ENCODE results near the gene RASAL3.
A peak's percentile ranks its signal among the peaks of the same experiment; 100 is the strongest.
"Not testable (repeated sequence)": the region's sequence is repeated elsewhere in the genome, so short reads cannot be mapped to it uniquely, and the experiment has no call there.

RASAL3 gene

DNA sequence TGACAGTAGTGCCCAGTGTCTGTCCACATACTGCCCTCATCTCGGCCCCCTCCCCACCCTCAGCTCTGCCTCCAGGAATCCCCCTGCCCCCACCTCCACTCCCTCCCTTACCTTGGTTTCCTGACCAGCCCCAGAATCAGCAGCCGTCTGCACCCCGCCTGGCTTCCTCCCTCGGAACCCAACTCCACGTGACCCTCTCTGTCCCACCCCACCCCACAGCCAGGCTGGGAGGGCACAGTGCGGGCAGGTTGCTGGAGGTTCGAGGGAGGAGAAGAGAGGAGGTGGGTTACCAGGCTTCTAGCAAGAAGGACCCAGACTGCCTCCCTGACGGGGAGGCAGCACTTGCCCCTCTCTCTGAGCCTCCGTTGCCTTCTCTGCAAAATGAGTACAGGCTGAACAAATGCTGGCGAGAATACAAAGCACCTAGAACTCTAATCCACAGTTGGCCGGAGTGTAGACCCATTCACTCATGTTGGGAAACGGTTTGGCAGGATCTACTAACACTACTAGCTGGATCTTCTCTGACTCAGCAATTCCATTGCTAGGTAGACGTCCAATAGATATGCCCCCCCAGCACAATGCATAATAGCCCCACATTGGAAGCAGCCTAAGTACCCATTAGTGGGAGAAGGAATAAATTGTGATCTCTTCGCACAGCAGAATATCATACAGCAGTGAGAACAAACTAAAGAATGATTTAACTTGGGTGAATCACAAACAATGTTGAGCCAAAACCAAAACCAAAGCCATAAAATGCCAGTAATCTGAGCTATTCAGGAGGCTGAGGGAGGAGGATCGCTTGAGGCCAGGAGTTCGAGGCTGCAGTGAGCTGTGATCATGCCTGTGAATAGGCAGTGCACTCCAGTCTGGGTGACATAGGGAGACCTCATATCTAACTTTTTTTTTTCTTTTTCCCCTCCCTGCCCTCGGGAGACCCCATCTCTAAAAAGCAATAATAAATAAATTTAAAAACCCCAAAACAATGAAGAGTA, at the start of gene RASAL3:
Gene RASAL3 (minus strand): TSS at position 151 of the 992 bp plus-strand sequence. CDS start 186 bp downstream, outside the sequence.
- peak; percentile 27 for DNase-seq

DNA sequence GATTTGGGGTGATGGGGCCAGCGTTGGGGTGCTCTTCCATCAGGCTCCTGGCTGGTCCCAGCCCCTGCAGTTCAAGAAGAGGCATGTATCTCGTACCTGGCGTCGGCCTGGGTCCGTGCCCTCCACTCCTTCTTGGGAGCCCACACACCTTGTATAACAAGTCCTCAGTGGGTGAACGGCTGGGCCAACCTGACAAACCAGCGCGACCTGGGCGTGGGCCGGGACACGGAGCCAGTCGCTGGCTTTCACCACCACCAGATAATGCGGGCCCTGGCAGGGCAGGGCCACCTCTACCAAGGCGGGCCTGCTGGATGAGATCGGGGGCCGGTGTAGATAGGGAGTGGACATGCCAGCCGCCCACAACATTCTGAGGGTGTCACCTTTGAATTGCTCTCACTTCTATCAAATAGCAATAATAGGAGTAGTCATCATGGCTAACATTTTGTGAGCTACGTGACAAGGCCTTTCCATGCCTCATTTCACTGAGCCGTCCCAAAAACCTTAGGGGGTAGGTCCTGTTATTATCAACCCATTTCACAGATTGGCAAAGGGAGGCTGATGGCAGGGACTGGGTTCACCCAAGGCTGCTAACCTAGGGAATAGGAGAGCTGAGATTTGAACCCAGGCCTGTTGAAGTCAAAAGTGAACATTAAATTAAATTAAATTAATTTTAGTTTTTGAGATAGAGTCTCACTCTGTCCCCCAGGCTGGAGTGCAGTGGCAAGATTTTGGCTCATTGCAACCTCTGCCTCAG, 47.5 kb upstream of the RASAL3 start:
- DNase-seq, result no peak

DNA sequence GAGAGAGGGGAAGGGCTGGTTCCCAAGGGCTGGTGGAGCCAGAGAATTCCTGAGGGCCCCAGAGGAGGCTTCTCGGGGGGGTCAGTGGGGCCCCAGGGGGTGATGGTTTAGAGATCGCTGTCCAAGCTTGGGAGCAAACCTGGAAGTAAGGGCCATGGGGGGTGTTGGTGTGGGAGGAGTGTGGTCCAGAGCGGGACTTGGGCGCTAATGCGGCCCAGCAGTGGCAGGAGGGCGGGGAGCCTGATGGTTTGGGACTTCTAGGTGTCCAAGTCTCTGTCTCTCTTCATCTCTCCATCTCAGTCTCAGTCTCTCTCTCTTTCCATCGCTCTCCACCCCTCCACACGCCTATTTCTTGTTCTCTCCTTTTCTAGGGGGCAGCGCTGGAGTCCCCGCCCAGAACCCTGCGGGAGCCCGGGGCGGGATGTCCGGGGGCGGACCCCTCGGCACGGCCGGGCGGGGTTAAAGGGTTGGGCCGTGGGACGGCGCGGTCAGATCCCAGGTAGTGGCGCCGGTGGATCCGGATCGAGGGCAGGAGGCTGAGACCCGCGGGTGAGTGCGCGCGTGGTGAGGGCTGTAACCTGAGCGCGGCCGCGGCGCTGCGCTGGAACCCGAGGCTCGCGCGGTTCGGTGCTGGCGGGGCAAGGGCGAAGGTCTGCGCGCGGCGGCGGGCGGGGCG, 43.8 kb upstream of the RASAL3 start, which contains the start of gene CYP4F22:
Gene CYP4F22 (plus strand): TSS at position 491 of the 676 bp plus-strand sequence. CDS start 16,812 bp downstream, outside the sequence.
- no peak for DNase-seq

- no peak for DNase-seq
Measured at GRCh38 chr19:15507068-15508034, 43.0 kb upstream of the RASAL3 start.

- no peak for DNase-seq
Measured at GRCh38 chr19:15506074-15506571, 41.8 kb upstream of the RASAL3 start.

DNA sequence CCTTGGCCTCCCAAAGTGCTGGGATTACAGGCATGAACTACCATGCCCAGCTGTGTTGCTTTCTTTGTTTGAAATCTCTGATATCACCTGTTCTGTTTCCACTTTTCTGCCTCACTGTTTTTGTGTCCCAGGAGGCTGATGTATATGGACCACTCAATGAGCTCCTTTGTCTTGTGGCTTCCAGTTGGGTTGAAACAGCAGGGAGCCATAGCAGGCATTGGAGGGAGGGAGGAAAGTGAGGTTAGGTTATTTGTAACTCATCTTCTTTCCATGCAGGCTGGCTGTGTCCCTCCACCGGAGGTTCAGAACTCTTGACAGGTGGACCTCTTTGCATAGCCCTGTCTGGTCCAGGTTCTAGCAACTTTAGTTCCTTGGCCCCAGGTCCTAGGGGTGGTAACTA, 37.9 kb upstream of the RASAL3 start:
- no peak for DNase-seq

DNA sequence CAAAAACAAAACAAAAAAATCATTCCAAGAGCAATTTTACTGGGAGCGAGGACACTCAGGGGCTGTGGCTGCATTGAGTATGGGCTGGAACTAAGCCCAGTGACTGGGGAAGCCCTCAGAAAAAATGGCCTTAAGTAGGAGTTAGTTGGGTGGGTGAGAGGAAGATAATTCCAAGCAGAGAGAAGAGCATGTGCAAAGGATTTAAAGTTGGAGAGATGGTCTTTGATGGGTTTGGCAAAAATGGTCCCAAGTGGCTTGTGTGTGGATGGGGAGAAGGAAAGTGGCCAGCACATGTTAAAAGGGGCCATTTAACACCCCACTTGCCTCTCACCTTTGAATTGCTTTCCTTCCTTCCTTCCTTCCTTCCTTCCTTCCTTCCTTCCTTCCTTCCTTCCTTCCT, 37.3 kb upstream of the RASAL3 start:
- DNase-seq, result no peak

GRCh38 chr19:15498910-15499309, 34.6 kb upstream of the RASAL3 start:
- DNase-seq, result peak; percentile 22

- DNase-seq, result no peak
Measured at GRCh38 chr19:15498156-15498858, 34.0 kb upstream of the RASAL3 start.

GRCh38 chr19:15495151-15495550, 30.8 kb upstream of the RASAL3 start:
- DNase-seq, result no peak

- no peak for DNase-seq
Measured at GRCh38 chr19:15488489-15489226, 24.3 kb upstream of the RASAL3 start.

GRCh38 chr19:15487038-15487437, 22.7 kb upstream of the RASAL3 start:
- no peak for DNase-seq

DNA sequence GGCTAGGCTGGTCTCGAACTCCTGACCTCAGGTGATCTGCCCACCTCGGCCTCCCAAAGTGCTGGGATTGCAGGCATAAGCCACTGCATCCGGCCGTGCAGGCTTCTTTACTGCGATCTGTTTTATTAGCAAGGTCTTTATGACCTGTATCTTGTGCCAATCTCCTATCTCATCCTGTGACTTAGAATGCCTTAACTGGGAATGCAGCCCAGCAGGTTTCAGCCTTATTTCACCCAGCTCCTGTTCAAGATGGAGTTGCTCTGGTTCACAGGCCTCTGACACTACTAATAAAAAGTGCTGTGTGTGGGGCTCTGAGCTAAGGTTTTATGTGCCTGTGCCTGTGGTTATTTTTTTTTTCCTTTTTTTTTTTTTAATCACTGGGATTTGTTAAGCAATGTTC, 21.4 kb upstream of the RASAL3 start:
- not testable (repeated sequence) for DNase-seq

DNA sequence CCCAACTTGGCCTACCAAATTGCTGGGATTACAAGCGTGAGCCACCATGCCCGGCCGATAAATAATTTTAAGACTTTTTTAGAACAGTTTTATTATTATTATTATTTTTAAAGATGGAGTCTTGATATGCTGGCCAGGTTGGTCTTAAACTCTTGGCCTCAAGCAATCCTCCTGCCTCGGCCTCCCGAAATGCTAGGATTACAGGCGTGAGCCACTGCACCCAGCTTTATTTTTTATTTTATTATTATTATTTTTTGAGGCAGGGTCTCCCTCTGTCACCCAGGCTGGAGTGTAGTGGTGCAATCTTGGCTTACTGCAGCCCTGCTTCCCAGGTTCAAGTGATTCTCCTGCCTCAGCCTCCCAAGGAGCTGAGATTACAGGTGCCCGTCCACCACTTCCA, 16.7 kb upstream of the RASAL3 start:
- not testable (repeated sequence) for DNase-seq

- peak; percentile 19 for DNase-seq
Measured at GRCh38 chr19:15479391-15480345, 15.3 kb upstream of the RASAL3 start, which contains the start of gene PGLYRP2. Gene PGLYRP2 (minus strand): TSS chr19:15479501. CDS start chr19:15479371, 130 bp downstream.

- peak; percentile 46 for DNase-seq
Measured at GRCh38 chr19:15476325-15476724, 12.0 kb upstream of the RASAL3 start.

DNA sequence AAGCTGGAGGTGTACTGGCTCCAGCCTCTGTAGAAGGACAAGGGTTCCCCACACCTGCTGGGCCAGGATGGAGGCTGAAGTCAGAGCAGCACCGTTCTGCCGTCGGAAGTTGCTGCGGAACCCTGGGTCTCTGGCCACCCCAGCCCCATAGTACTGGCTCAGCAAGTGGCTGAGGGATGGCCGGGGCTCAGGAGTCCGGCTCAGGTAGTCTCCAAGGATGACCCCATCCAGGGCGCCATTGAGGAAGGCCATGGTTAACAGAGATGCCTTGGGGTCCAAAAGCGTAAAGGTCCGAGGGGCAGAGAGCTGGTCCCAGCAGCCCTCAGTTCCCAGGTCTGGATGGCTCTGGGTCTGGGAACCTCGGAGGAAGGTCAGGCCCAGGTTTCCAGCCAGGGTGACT, 11.3 kb upstream of the RASAL3 start:
- DNase-seq, result no peak

DNA sequence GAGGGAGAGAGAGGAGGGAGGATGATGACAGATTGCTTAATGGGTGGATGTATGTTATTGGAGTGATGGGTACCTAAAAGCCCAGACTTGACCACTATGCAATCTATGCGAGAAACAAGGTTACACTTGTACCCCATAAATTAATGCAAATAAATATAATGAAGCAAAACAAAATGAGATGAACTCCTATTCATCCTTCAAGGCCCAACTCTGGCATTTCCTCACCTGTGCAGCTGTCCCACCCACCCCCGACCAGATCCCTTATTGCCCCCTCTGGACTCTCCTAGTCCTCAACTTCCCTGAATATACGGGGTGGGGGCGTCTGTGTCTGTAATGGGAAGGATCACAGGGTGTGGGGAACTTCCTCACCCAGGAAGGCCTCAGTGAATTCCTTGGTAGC, 10.8 kb upstream of the RASAL3 start:
- no peak for DNase-seq

DNA sequence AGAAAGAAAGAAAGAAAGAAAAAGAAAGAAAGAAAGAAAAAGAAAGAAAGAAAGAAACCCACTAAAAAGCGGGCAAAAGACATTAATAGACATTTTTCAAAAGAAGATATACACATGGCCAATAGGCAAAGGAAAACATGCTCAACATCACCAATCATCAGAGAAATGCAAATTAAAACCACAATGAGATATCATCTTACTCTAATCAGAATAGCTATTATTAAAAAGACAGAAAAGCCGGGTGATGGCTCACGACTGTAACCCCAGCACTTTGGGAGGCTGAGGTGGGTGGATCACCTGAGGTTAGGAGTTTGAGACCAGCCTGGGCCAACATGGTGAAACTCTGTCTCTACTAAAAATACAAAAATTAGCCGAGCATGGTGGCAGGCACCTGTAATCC, 9.5 kb upstream of the RASAL3 start:
- not testable (repeated sequence) for DNase-seq

Measured in MV-4-11 (cell line).